Heart left ventricle (tissue), 16 donors: ENCODE results near the gene ITGB1BP1. TPM values are rescaled to one million over a fixed set of nuclear protein-coding genes. Genes with fewer than 3 reads are reported as not detected.
A peak's percentile ranks its signal among the peaks of the same experiment; 100 is the strongest.

Experiments
- ATAC-seq, 4 donors: fragments of 200-7000 bp; cut with Tn5 transposase; one replicate each; pipeline ENCODE4 v1.9.1; 2020 to 2022; ENCODE audit warnings: moderate library complexity in 4 of 4, mild to moderate bottlenecking in 3 of 4, moderate number of reproducible peaks in 1 of 4
- DNase-seq, 5 donors: peaks; one replicate each; pipeline ENCODE4 v3.0.0-alpha.2; 2020
- H3K27ac ChIP-seq, 12 donors: fragments of 200-600 bp; sonication (generic) in 4 of 12; one replicate each; pipeline versions ENCODE4 v1.5.0 to v1.8.0; 2016 to 2022; ENCODE audit warnings: mild to moderate bottlenecking in 2 of 12
- H3K27me3 ChIP-seq, 9 donors: fragments of 200-600 bp; sonication (generic) in 2 of 9; one replicate each; pipeline versions ENCODE4 v1.5.1 to v1.8.0; 2016 to 2022; ENCODE audit warnings: mild to moderate bottlenecking in 3 of 9
- H3K36me3 ChIP-seq, 9 donors: fragments of 200-600 bp; sonication (generic) in 2 of 9; one replicate each; pipeline versions ENCODE4 v1.5.0 to v1.8.0; 2018 to 2022; ENCODE audit warnings: mild to moderate bottlenecking in 2 of 9
- H3K4me1 ChIP-seq, 12 donors: fragments of 200-600 bp; sonication (generic) in 4 of 12; one replicate each; pipeline versions ENCODE4 v1.5.0 to v1.8.0; 2016 to 2022; ENCODE audit warnings: mild to moderate bottlenecking in 3 of 12
- H3K4me3 ChIP-seq, 12 donors: fragments of 200-600 bp; sonication (generic) in 4 of 12; one replicate each; pipeline versions ENCODE4 v1.5.0 to v1.8.0; 2017 to 2022; ENCODE audit warnings: mild to moderate bottlenecking in 9 of 12, moderate library complexity in 4 of 12
- H3K9me3 ChIP-seq, 12 donors: fragments of 200-600 bp; sonication (generic) in 4 of 12; one replicate each; pipeline versions ENCODE4 v1.5.0 to v1.8.0; 2016 to 2022; ENCODE audit warnings: mild to moderate bottlenecking in 1 of 12
- CTCF ChIP-seq, 12 donors: fragments of 200-600 bp; sonication (generic) in 4 of 12; IDR thresholded peaks; one replicate each; pipeline versions ENCODE4 v1.5.0 to v1.8.0; 2018 to 2022; ENCODE audit warnings: antibody characterized with exemption in 12 of 12, mild to moderate bottlenecking in 5 of 12
- POLR2A ChIP-seq, 2 donors: fragments of 450-650 bp; IDR thresholded peaks; one replicate each; pipeline ENCODE4 v1.6.1; 2017; ENCODE audit warnings: antibody characterized with exemption in 2 of 2, mild to moderate bottlenecking in 2 of 2, moderate library complexity in 2 of 2
- WGBS, 4 donors: extraction: QIAGEN DNeasy Blood & Tissue Kit in 2 of 4; methylation state at CpG; one replicate each; pipeline versions ENCODE4 v1.1.5 to v1.1.7; 2013 to 2018; 5-methylcytosine and 5-hydroxymethylcytosine counted together
- intact Hi-C, 10 donors: fragments of 100-400 bp; cut with DNase I; formaldehyde crosslinking; loops; one replicate each; pipeline versions ENCODE4 v1.11.1 to v1.14.2; 2022
- polyA plus RNA-seq, 2 donors: library from polyadenylated mRNA; stranded (reverse); fragments of 200-250 nt; gene quantifications; one replicate each; pipeline ENCODE4 v1.2.3, GENCODE V29; 2013
- total RNA-seq, 9 donors: library from RNA; depleted of rRNA in 2 of 9; stranded (reverse); fragments of >200 nt in 2 of 9; fragmentation: NEBNext Ultra II Directional in 3 of 9; extraction: Animal tissue kit (Norgen Biotek cat#: 25700) in 3 of 9; gene quantifications; one replicate each; pipeline versions ENCODE4 v1.1.0 to v1.2.4, GENCODE V29; 2016 to 2023
- donor health status: ischemic (EF 13 %, LVEDD 7.1; RV severe dilation, severe dysfunction).
- donor health status: healthy with polysubstance abuse.
- donor health status: DM: no; HTN: yes; CAD: no.
- donor health status: DM: no; HTN: no; CAD: no.
- donor health status: ischemic (EF 25% LVEDD 6.9; RV normal size, moderate dysfunction).
- donor health status: ischemic (EF 25% LVEDD 5.7; RV mildly dilated, moderate dysfunction).
- donor health status: healthy.
- donor health status: DM: yes; HTN: yes; CAD: no.
- donor health status: ischemic (EF 35%, LVEDD 5.7; RV mildly dilated, moderate dysfunction).
- donor health status: nonischemic (EF 11% LVEDD 7.7; RV severe dilation, severe dysfunction).
- donor health status: DM: yes; HTN: yes; CAD: no.
- donor health status: PGD.
- donor health status: ischemic (EF 29% LVEDD 5.4; RV normal size, mild dysfunction).
- donor health status: nonischemic (EF 23%, LVEDD 6.1; RV moderate dilation, normal function).

Gene ITGB1BP1
- total and polyA plus RNA-seq, 11 donors = 26.5 to 165 (median 104) TPM

GRCh38 chr2:9401646-9402371 lies 21.5 kb downstream of the ITGB1BP1 start:
- TF ChIP-seq CTCF (IDR thresholded peaks at IDR 0.05) = no peak
- TF ChIP-seq POLR2A (IDR thresholded peaks at IDR 0.05) = no peak
- intact Hi-C loops = no loop called here

GRCh38 chr2:9401059-9401547 lies 22.2 kb downstream of the ITGB1BP1 start:
- no peaks in the 10 kb centered on the region for H3K27me3 ChIP-seq
- no peaks in the 10 kb centered on the region for H3K9me3 ChIP-seq
- no peak overlapping the region for H3K27ac ChIP-seq
- no peak overlapping the region for H3K4me3 ChIP-seq
- peaks cover 0 to 73% (median 39%) of the 10 kb centered on the region in 9 donors for H3K36me3 ChIP-seq
- peaks cover 0 to 26% (median 9%) of the 10 kb centered on the region in 12 donors for H3K4me1 ChIP-seq
- ATAC-seq (peak in 1 of 4 donors; percentile 5), DNase-seq (no peak)
- WGBS, 4 donors = 89 to 97% (median 96%) methylated on average over 8 to 12 of the region's 12 CpGs
- no peak for TF ChIP-seq POLR2A (IDR thresholded peaks at IDR 0.05)
- TF ChIP-seq CTCF (IDR thresholded peaks at IDR 0.05) = no peak
- intact Hi-C loops = no loop called here

More at GRCh38 chr2:9401646-9402371, 21.5 kb downstream of the ITGB1BP1 start:
- peaks cover 0 to 71% (median 43%) of the 10 kb centered on the region in 9 donors for H3K36me3 ChIP-seq
- ATAC-seq (peak in 2 of 4 donors; percentile 13 to 31), DNase-seq (no peak)
- WGBS, 4 donors = 90 to 94% (median 91%) methylated on average over 13 to 19 of the region's 19 CpGs
- H3K4me3 ChIP-seq = no peak overlapping the region
- H3K9me3 ChIP-seq = no peaks in the 10 kb centered on the region
- H3K27ac ChIP-seq = no peak overlapping the region
- H3K27me3 ChIP-seq = no peaks in the 10 kb centered on the region
- peaks cover 0 to 26% (median 9%) of the 10 kb centered on the region in 12 donors for H3K4me1 ChIP-seq

DNA sequence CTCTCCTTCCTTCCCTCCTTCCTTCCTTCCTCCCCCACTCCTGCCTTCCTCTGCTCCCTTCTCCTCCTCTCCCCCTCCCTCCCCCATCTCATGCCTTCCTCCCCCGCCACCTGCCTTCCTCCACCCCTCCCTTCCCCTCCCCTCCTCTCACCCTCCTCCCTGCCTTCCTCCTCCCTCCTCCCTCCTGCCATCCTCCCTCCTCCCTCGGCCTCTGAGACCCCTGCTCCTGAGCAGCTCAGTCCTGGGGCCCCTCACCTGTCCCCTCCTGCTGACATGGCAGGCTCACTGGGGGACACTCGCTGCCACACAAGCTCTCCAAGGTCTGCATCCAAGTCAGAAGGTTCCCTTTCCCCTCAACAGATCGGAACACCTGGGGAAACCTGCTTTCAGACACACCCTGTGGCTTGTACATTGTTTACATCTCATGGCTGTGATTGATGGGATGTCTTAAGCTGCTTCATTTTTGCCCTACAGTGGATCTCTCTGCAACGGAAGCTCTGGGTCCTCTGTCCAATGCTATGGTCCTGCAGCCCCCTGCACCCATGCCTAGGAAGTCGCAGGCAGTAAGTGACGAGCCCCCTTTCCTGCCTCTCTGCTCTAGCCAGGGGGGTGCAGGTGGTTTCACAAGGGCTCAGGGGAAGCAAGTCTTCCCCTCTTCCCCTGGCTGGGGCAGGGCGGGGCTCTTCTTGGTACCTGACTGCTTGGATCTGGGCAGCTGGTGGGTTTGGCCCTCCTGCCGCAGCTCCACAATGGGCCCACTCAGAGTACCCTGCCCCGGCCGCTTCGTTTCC lies 22.9 kb downstream of the ITGB1BP1 start:
- WGBS, 4 donors = 91 to 94% (median 92%) methylated on average over 9 to 12 of the region's 12 CpGs

More for the DNA sequence above, 22.9 kb downstream of the ITGB1BP1 start:
- intact Hi-C loops = no loop called here
- Histone ChIP-seq H3K9me3 (no peaks in the 10 kb centered on the region), H3K36me3 (peaks cover 0 to 76% (median 43%) of the 10 kb centered on the region in 9 donors), H3K4me3 (no peak overlapping the region), H3K27ac (peak overlapping the region in 1 of 12 donors; percentile 2), H3K27me3 (no peaks in the 10 kb centered on the region), H3K4me1 (peaks cover 0 to 26% (median 9%) of the 10 kb centered on the region in 12 donors)
- DNase-seq (no peak), ATAC-seq (peak in 1 of 4 donors; percentile 9)
- TF ChIP-seq POLR2A (IDR thresholded peaks at IDR 0.05) (no peak), CTCF (IDR thresholded peaks at IDR 0.05) (no peak)
